HCEC 1CT (cell line): Measurements from ENCODE around the gene NPTX1.

Source experiments
- DNase-seq: peaks from one replicate; pipeline ENCODE4 v3.0.0-alpha.2; 2017

The NPTX1 gene

DNA sequence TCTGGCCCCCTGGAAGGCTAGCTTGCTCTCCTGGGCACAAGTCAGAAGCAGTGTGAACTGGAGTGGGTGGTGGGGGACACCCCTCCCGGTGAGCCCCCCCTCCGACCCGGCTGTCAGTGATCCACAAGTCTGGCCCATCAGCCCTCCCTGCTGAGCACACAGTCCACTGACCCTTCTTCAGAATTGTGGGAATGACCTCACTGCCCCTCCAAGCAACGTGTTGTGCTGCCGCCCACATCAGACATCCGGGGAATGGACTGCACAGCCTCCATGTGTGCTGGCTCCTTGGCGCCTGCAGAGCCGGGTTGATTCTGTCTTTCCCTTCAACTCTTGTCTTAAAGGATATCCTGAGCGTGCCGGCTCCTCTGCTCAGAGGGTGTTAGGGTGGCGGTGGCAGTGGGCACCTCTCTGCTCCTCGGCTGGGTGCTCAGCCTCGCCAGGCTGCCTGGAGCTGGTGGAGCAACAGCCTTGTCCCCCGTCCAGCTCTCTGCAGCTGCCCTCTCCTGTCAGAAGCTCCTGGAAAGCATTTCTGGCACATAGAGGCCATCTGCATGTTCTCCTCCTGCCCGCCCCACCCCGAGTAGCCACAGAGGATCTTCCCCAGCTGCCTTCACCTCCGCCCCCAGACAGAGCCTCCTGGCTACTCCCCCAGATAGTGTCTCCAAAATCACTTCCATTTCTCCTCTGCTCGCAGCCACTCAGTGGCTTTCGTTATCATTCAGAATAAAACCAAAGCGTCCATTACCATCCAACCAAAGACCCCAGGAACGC, 19.8 kb downstream of the NPTX1 start:
- no peak for DNase-seq

DNA sequence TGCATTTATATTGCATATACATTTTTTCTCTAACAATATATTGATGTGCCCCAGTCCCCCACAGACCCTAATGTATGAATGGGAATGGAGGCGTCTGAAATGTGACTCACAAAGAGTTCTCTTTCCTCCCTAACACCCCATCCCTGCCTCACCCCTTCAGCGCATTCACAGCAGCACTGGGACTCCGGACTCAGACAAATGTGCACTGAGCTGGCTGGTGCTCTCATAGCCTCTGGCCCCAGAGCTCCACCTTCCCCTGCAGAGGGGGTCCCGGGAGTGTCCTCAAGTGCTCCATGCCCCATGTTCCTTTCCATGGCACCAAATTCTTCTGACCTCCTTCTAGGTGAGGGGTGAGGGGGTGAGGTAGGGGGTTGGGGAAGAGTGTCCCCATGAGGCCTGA, 20.6 kb downstream of the NPTX1 start:
- no peak for DNase-seq

DNA sequence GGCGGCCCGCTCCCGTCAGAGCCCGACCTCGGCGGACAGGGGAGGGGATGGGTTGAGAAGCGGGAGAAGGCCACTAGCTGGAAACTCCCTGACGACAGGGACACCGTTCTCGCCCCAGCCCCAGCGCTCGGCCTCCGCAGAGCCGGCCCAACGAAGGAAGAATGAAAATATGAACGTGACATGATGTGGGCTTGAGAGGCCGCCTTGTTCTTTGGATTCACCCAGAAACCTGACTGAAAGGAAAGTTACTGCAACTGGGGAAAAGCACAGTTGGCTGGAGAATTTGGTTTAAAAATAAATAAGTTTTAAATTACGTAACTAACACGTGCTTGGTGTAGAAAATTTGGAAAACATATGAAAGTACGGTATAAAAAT, 21.1 kb downstream of the NPTX1 start:
- peak; percentile 43 for DNase-seq

DNA sequence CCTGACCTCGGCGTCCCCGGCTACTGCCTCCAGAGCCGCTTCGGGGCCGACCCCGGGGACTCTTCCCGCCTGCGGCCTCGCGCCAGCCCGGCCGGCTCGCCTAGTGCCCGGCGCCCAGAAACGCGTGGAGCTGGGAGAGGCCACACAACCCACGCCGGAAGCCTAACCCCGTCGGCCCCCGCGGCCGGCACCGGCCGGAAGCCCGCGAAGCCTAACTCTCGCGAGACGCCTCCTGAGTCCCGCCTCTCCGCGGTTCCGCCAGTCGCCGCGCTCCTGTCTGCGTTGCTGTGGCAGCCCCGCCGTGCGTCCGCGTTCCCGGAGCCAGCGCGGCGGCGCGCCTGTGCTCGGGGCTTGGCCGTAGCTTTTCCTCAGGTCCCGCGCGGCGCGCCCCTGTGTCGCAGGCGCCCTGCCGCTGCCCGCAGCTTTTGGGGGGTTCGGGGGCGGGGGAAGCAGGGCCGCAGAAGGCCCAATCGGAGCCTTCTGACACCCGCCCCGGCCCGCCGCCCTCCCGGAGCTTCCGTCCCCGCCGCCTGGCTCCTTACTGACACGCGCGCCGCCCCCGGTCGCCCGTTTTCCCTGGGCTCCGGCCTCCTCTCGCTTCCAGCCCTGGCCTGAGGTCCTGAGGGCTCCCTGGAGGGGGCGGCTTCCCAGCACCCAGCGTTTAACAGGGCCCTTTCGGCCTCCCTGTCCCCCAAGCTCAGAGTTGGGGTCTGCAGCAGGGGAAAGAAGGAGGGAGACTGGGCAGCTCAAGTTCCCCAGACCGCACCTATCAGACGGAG, 21.7 kb downstream of the NPTX1 start:
- DNase-seq = peak; percentile 97

DNA sequence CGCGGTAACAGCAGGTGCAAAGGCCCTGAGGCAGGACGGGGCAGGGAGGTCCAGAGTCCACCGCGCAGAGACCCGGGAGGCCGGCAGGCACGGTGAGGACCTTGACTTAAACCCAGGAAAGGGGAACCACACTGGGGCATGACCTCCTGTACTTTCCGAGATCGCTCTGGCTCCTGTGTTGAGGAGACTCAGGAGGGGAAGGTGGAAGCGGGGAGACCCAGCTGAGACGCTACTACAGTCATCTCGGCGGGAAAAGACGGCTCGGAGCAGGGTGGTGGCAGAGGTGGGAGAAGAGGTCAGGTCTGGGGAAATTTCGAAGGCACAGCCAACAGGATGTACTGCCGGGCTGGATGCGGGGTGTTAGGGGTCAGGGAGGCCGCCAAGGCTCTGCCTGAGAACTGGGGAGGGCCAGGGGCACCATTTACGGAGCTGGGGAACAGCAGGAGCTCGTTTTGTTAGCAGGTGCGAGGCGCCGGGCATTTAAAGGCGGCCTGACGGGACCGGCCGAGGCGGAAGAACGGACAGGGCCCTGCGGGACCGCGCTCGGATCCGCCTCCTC, 22.3 kb downstream of the NPTX1 start:
- no peak for DNase-seq

DNA sequence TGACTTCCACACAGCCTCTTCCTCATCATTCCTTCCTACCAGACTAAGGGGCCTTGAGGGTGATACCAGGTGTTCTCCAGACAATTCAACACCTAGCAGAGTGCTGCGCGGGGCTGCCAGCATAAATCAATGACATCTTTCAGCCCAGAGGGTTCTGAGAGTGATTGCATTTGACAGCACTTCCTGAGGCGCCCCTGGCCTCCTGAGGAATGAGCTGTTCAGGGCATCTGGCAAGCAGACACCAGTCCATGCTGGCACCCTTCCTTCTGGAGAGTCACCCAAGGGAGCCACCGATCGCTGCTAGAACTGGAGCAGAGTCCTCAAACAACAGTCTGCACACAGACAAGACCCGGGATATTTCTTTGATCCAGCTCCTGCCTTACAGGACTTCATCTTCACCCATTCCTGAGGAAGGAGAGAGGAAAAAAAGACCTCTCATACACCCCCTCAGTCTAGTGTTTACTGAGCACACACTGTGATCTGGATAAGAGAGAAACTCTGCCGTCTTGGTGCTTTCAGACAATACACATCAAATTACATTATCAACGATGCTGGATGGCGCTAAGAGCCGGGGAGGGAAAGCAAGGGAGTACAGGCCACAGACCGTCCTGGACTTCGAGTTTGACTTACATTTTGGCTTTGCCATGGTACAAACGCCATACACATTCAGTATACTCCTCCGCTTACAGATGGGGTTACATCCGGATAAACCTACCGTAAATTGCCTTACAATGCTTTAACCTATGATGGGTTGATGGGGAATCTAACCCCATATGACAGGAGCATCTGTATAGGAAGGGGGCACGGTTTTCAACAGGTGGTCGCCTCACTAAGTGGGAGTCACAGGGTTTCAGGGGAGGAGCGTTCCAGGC, 23.0 kb downstream of the NPTX1 start:
- DNase-seq = no peak

DNA sequence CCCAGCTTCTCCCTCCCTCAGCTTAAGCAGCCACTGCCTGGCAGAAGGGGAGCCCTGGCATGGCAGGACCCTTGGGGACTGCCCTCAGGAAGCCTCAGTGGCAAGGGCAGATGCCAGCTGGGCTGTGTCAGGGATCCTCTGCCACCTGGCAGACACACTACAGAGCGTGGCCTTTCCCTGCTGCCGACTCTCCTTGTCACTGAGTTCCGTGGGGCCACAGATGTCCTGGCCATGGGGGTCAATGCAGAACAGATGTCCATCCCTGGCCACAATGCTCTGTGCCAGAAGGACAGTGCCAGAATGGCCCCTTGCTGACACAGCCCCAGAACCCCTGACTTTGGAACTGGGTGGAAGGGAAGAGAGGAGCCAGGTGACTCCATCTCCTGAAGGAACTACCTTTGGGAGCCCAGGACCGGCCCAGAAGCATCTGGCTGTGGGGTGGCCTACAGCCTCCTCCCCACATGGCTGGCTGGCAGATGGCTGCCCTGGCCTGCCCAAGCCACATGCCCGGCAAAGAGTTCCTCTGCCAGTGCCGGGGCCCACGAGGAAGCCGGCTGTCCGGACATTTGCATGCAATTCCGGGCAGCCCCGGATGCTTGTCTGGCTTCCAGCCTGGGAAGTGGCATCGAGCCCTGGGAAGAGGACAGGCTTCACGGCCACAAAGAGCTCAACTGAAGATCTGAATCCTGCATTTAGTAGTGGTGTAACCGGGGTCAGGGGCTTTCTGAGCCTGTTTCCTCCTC, 24.1 kb downstream of the NPTX1 start:
- no peak for DNase-seq

DNA sequence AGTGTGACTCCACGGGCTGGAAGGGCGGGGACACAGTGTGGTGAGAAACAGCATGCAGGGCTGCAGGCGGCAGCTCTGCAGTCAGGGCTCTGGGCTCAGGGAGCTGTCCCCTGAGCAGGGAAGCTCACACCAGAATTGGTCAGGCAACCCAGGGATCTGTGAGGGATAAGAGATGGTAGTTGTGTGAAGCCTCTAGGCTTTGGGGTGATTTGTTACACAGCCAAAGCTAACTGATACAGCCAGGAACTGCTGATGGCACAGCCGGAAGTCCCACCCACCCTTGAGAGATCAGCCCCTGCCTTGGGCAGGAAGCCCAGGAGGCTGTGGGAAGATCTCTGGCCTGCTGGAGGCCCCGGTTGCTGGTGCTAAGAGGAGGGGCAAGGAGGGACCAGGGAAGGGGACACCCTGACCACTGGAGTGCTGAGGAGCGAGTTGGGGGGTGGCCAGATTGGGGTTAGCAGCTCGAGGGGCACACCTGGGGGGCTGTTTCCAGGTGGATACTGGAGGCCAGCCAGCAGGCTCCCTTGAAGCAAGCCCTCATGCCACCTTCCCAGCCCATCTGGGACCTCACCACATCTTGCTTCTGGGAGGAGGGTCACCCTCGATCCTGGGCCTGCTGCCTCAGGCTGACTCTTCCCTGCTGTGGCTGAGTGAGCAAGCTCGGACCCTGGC, 25.2 kb downstream of the NPTX1 start:
- DNase-seq = no peak

DNA sequence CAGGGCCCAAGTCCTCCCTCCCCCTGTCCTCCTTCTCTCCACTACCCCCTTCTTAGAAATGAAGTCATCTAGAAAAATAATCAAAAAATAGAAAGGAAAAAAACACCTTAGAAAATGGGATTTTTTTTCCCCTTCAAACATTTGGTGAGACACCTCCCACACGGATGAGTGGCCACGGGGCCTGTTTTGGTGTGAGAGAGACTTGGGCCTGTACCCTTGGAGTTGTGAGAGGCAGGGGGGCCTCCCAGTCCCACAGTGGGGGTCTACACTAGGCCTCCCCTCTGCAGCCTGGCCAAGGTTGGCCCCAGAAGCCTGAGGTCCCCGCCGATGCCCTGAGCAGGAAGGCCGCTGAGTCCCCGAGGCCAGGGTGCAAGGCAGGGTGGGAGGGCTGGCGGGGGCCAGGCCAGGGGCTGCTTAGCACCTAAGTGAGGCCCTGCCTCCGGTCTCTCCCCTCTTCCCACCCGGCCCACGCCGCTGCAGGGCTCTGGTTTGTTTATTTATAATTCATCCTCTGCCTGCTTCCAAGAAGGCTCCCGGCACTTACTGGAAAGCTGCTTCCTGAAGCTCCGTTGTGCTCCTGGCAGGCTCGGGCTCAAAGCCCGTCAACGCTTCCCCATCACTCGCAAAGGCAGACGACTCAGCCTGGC, 26.4 kb downstream of the NPTX1 start:
- no peak for DNase-seq

DNA sequence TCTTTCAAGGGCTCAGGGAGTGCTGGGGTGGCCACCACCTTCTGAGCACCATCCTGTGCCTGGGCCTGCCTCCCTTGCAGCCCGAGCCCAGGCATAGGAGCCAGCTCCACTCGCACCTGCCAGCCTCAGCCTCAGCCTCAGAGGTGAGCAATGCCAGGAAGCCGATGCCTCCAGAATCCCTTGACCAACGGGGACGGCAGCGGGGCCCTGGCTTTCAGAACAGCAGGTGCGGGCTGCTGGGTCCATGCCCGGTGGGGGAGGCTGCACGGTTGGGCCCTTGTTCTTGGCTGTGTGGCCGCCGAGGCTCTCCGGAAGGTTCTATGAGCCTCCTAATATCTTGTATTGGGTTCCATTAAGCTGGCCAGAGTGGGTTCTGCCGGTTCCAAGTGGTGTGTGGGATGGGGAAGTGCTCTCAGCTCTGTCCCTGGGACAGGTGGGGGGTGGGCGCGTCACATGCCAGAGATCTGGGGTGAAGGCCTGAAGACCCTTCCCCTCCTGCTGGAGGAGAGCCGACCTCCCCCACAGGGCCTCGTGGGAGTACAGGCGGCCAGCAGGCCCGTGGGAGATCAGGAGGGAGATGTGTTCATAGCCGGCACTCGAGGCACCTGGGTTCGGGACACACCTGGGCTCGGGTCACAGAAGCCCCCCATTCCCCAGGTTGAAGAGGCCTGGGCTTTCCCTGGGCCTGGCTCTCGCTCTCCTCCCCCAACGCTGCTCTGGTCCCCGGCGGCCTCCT, 27.0 kb downstream of the NPTX1 start:
- DNase-seq = no peak

DNA sequence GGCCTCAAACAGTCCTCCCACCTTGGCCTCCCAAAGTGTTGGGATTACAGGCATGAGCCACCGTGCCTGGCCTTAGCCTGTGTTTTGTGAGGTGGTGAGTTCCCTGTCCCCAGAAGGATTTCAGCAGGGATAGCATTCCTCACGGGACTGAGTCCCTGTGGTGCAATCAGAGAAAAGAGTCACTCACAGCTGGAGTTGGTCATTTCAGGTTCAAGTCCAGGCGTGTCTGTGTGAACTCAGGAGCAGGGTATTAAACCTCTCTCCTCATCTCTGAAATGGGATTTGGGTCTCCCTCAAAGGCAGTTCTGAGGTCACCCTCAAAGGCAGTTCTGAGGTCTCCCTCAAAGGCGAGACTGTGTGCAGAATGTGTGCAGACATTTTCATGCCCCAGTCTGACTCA, 28.6 kb downstream of the NPTX1 start:
- no peak for DNase-seq

DNA sequence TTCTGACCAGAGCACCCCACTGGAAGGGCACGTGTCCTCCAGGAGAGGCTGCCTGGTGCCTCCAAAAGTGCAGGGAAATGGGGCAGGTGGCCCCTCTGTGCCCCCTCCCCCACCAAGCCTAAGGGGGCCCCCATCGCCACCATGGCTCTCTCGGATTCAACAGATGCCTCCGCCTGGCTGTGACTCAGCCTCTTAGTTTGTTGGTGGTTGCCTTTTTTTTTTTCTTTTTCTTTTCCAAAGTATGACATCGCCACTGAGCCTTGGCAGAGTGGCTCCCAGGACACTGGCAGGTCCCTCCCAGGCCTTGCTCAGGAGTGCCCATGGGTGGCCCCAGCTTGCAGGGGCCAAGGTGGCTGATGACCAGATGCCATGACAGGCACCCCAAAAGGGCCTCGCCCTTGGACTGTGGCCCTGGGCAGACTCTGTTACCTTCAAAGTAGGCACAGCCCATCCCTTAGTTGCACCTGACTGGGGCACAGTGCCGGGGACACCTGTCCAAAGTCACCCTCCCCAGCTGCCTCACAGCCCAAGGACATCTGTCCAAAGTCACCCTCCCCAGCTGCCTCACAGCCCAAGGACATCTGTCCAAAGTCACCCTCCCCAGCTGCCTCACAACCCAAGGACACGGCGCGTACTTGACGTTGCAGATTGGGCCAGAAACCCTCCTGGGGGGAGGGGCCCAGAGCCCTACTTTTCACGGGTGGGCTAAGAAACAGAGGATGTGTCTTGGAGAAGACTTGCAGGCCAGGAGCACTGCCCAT, 29.6 kb downstream of the NPTX1 start:
- DNase-seq = no peak

DNA sequence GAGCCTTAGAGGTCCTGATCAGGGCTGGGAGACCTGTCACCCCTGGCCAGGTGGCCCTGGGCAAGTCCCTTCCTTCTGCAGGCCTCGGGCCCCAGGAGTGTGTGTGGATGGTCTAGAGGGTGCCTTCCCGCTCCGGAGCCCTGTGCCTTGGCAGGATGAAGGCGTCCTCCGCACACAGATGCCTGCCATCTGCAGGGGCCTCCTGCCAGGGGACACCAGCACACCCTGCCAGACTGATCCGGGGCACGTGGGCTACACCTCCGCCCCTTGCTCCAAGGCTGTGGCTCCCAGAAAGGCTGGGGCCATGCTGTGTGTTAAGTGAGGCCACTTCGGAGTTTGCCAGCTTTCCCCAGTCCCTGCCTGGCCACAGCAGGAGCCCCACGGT, 30.7 kb downstream of the NPTX1 start:
- DNase-seq = no peak

DNA sequence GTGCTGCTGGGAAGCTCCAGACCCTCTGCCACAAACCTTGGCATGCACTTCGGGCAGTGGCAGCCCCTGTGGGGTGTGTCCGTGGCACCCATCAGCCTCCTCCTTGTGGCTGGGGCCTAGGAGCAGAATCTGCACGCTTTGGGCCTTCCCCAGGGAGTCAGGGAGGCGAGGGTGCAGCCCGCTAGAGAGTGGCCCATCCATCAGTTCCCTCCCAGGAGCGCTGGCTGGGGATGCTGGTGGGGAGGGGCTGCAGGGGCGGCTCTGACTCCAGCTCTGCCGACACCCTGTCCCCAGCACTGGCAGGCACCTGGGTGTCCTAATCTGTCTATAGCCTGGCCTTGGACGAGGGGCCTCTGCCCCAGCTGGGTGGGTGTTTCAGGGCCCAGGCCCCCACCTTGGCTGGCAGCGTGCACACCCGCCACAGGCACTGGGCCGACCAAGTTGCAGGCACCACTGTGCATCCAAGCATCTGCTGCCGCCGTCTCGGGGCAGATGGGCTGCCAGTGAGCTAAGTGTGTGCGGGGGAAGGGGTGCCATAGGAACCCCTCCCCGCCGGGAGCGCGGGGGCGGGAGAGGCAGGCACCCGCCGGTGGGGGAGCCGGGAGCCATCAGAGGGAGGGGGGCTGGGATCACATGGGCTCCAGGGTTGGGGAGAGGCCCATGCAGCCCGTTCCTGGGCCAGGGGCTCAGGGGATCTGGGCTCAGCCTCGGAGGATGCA, 31.2 kb downstream of the NPTX1 start:
- no peak for DNase-seq

DNA sequence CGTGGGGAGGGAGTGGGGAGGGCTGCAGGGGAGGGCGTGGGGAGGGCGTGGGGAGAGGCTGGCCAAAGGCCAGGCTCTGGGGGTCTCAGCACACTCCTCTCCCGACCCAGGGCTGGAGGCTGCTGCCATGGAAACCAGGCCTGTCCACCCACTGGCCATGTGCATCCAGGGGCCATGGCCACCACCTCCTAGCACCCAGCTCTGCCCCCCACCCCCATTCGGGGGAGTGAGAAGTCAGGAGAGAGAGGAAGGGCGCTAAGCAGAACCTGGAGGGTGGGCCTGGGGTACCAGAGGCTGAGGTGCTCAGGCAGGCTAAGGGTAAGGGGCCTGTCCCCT, 31.8 kb downstream of the NPTX1 start:
- no peak for DNase-seq

DNA sequence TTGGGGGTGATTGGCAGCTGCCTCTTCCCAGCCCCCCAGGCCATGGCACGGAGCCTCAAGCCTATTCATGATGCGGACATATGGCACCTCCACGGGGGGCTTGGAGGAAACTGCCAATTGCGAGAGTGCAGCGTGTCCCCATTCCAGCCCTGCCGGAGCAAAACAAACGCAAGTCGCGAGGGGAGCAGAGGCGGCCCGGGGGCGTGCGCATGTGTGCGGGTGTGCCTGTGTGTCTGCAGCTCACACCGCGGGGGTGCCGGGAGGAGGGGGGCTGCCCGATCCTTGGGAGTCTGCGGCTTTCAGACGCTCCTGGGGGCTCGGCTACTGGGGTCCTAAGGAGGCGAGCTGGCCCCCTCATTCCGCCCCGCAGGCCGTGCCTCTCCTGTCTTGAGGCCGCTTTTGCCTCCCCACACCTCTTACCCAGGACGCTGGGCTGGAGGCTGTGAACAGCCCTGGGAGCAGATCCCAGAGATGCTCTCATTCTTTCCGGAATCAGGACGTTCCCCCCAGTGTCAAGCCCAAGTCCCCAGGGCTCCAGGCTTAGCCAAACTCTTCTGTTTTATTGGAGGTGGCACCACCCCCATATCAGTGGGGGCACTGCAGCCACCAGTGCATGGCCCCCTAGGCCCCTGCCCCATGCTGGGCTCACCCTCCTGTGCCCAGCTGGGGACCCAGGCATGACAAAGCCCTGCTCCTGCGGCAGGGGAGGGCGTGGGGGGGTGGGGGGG, 32.3 kb downstream of the NPTX1 start:
- no peak for DNase-seq

DNA sequence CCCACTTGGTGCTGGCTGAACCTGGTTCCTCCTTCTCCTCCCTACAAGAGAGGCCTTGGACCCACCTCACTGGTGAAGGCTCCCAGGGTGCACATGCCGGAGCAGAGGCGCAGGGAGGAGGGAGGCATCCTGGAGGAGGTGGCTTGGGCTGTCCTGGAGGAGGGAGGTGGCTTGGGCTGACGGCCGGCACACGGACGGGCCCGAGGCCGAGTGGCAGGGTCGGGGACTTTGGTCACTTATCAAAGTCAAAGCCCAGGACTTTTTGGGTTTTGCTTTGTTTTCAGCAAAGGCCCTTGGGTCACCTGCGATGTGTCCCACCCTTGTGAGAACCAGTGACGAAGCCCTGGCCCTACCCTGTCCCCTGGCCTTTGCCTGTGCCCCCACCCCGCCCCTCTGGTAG, 32.9 kb downstream of the NPTX1 start:
- no peak for DNase-seq

DNA sequence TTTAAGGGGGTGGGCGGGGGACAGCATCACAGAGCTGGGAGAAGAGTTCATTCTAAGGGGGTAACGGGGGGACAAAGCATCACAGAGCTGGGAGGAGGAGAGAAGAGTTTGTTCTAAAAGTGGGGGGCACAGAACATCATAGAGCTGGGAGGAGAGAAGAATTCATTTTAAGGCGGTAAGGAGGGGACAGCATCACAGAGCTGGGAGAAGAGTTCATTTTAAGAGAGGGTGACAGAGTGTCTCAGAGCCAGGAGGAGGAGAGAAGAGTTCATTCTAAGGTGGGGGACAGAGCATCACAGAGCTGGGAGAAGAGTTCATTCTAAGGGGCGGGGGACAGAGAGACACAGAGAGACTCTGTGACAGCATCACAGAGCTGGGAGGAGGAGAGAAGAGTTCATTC, 33.6 kb downstream of the NPTX1 start:
- DNase-seq = no peak

DNA sequence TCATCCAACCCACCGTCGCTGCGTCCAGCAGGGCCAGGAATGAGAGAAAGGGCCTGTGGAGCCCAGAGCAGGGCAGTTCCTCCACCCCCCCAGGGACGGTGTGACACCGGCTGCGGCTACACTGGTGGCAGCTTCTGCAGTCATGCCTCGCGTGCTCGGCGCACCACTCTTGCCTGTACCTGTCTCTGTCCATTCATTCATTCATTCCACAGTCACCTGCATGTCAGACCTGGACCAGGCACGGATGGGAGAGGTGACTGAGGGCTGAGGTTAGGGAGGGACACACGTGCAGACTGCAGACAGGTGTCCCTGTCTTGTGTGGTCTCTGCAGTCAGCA, 34.1 kb downstream of the NPTX1 start:
- no peak for DNase-seq
